CD4-positive, alpha-beta T cell treated with Interleukin-6 at 100 ng/mL for 8 hours (primary cell): ENCODE measurements around the gene ESYT3.
"Not testable (repeated sequence)": the region's sequence is repeated elsewhere in the genome, so short reads cannot be mapped to it uniquely, and the experiment has no call there.

ENCODE experiments used
- DNase-seq: peaks from one replicate; pipeline ENCODE4 v3.0.0-alpha.2; 2020; ENCODE audit warnings: mixed read lengths, low spot score

ESYT3 gene

GRCh38 chr3:138493804-138494606 lies 59.6 kb downstream of the ESYT3 start:
- no peak for DNase-seq

- DNase-seq = no peak
Measured at GRCh38 chr3:138494607-138494929, 60.2 kb downstream of the ESYT3 start.

GRCh38 chr3:138495638-138496037 lies 61.2 kb downstream of the ESYT3 start:
- DNase-seq = not testable (repeated sequence)

GRCh38 chr3:138496436-138496835 lies 62.0 kb downstream of the ESYT3 start:
- DNase-seq = no peak

- no peak for DNase-seq
Measured at GRCh38 chr3:138497021-138497420, 62.6 kb downstream of the ESYT3 start.

GRCh38 chr3:138497851-138498250 lies 63.4 kb downstream of the ESYT3 start:
- no peak for DNase-seq

GRCh38 chr3:138498991-138499390 lies 64.6 kb downstream of the ESYT3 start:
- no peak for DNase-seq

GRCh38 chr3:138507524-138507923 lies 73.1 kb downstream of the ESYT3 start:
- DNase-seq = no peak

GRCh38 chr3:138509586-138509985 lies 75.2 kb downstream of the ESYT3 start:
- no peak for DNase-seq

- DNase-seq = no peak
Measured at GRCh38 chr3:138511945-138512344, 77.5 kb downstream of the ESYT3 start.

- DNase-seq = no peak
Measured at GRCh38 chr3:138513090-138513843, 78.9 kb downstream of the ESYT3 start.

GRCh38 chr3:138521445-138521844 lies 87.0 kb downstream of the ESYT3 start:
- not testable (repeated sequence) for DNase-seq
